Measurements from ENCODE around the gene GNA14.

DNA sequence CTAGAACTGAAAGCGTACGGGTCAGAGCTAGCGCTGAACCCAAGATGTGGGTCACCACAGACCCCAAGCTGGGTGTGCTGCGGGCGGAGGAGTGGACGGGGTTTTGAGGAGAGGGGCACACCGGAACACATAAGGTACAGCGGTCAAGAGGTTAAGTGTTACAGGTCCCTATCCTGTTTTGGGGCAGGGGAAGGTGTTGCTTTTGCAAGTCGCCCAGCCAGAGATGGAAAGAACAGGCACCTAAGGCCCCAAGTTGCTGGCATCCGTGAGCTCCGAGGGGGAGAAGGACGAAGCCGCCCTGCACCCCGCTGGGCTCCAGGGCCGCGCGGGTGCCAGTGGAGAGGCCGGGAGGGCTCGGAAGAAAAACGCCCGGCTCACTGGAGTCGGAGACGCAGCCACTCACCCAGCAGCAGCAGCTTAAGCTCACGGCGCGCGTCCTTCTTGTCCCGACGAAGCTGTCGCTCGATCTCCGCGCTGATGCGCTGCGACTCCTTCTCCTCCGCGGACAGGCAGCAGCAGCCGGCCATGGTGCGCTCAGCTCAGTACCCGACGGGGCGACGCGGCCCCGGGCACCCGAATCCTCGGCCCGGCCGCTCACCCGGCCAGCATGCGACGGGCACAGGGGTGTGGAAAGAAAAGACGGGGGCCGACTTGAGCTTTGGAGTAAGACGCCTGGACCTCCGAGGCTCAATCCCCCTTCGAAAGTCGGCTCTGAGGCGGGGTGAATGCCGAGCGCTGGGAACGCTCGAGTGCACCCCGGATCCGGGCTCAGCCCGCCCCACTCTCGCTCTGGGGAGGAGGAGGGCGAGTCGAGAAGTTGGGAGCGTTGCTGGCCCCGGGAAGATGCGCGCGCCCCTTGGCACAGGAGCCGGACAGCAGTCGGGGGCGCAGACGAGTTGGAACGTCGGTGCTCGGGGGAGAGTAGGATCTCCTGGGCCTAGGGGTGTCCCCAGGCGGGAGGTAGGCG lies 572 bp downstream of the GNA14 start:
- TF ChIP-seq, protein P1, sequence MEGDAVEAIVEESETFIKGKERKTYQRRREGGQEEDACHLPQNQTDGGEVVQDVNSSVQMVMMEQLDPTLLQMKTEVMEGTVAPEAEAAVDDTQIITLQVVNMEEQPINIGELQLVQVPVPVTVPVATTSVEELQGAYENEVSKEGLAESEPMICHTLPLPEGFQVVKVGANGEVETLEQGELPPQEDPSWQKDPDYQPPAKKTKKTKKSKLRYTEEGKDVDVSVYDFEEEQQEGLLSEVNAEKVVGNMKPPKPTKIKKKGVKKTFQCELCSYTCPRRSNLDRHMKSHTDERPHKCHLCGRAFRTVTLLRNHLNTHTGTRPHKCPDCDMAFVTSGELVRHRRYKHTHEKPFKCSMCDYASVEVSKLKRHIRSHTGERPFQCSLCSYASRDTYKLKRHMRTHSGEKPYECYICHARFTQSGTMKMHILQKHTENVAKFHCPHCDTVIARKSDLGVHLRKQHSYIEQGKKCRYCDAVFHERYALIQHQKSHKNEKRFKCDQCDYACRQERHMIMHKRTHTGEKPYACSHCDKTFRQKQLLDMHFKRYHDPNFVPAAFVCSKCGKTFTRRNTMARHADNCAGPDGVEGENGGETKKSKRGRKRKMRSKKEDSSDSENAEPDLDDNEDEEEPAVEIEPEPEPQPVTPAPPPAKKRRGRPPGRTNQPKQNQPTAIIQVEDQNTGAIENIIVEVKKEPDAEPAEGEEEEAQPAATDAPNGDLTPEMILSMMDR (IDR thresholded peaks at IDR 0.05): no peak
- no peak for TF ChIP-seq POLR2A (IDR thresholded peaks at IDR 0.05)

All from thyroid gland (tissue), 4 donors.